GM20000 (cell line): ENCODE results near the gene CMSS1.

Source experiments
- DNase-seq: peaks from one replicate; pipeline ENCODE4 v3.0.0; 2012; ENCODE audit warnings: low spot score
- CTCF ChIP-seq: IDR thresholded peaks from 2 replicates; pipeline ENCODE4 v1.5.1; 2012; ENCODE audit warnings: mild to moderate bottlenecking, control low read depth; ENCODE audit errors: extremely low read depth, missing control alignments

The CMSS1 gene

GRCh38 chr3:99961756-99962515 lies 144.3 kb downstream of the CMSS1 start:
- no peak for DNase-seq
- no peak for TF ChIP-seq CTCF

GRCh38 chr3:99962703-99963102 lies 145.0 kb downstream of the CMSS1 start:
- TF ChIP-seq CTCF = no peak
- DNase-seq = no peak

GRCh38 chr3:99965077-99965476 lies 147.4 kb downstream of the CMSS1 start:
- DNase-seq = no peak

GRCh38 chr3:99965681-99966408 lies 148.2 kb downstream of the CMSS1 start:
- no peak for DNase-seq
- no peak for TF ChIP-seq CTCF

More at GRCh38 chr3:99965077-99965476, 147.4 kb downstream of the CMSS1 start:
- TF ChIP-seq CTCF = no peak

- no peak for DNase-seq
- no peak for TF ChIP-seq CTCF
Observed at GRCh38 chr3:99966662-99967416, 149.2 kb downstream of the CMSS1 start.

GRCh38 chr3:99967796-99968195 lies 150.1 kb downstream of the CMSS1 start:
- TF ChIP-seq CTCF = no peak
- DNase-seq = no peak

GRCh38 chr3:99969136-99969535 lies 151.5 kb downstream of the CMSS1 start:
- no peak for TF ChIP-seq CTCF
- DNase-seq = no peak
